HepG2 (cell line): Measurements from ENCODE around the gene DDIT4. TPM values are rescaled to one million over a fixed set of nuclear protein-coding genes. Genes with fewer than 3 reads are reported as not detected.

Experiments used
- ARID2 ChIP-seq: sonication (generic); formaldehyde crosslinking; IDR thresholded peaks from 2 replicates; pipeline ENCODE4 v1.8.1; 2022; ENCODE audit warnings: mild to moderate bottlenecking, missing genetic modification reagents, borderline replicate concordance
- ZFP36L1 ChIP-seq: sonication (generic); formaldehyde crosslinking; IDR thresholded peaks from 2 replicates; pipeline ENCODE4 v1.8.0; 2022; ENCODE audit warnings: mild to moderate bottlenecking, missing genetic modification reagents, moderate library complexity
- ZNF207 ChIP-seq: fragments of 450-650 bp; IDR thresholded peaks from 2 replicates; pipeline ENCODE4 v1.6.1; 2016; ENCODE audit warnings: antibody characterized with exemption, borderline replicate concordance
- ZNF788 ChIP-seq: sonication (generic); formaldehyde crosslinking; IDR thresholded peaks from 2 replicates; pipeline ENCODE4 v1.5.0; 2020; ENCODE audit warnings: mild to moderate bottlenecking, missing genetic modification reagents, borderline replicate concordance
- polyA plus RNA-seq, 8 experiments: library from polyadenylated mRNA; depleted of rRNA in 3 of 8; stranded (reverse) in 7 of 8; unstranded in 1 of 8; fragments of >200 nt; fragmentation: Illumina TruSeq in 4 of 8; extraction: Trizol in 4 of 8; gene quantifications; 2 replicates each; pipeline versions ENCODE4 v1.2.1 to v1.2.3, GENCODE V29; 2011 to 2016; ENCODE audit warnings: low read depth in 4 of 8, missing spikeins in 1 of 8, mixed read lengths in 1 of 8; ENCODE audit not compliant: insufficient read depth in 1 of 8
- total RNA-seq, 5 experiments: library from RNA; depleted of rRNA; stranded (reverse); fragments of >200 nt; fragmentation: Illumina TruSeq; extraction: Trizol; gene quantifications; 2 replicates each; pipeline ENCODE4 v1.2.3, GENCODE V29; 2016; ENCODE audit warnings: low read depth in 1 of 5
- TF ChIP-seq, protein P1 (sequence below): sonication (generic); formaldehyde crosslinking; IDR thresholded peaks from 2 replicates; pipeline ENCODE4 v1.4.0; 2020; ENCODE audit warnings: missing genetic modification reagents
- TF ChIP-seq, protein P2 (sequence below): sonication (generic); formaldehyde crosslinking; IDR thresholded peaks from 2 replicates; pipeline ENCODE4 v1.8.0; 2022; ENCODE audit warnings: missing genetic modification reagents, mild to moderate bottlenecking, moderate library complexity, borderline replicate concordance
- TF ChIP-seq, protein P3 (sequence below): IDR thresholded peaks from 2 replicates; pipeline ENCODE4 v1.6.1; 2016; ENCODE audit warnings: low read depth, control low read depth

DDIT4 gene
- total and polyA plus RNA-seq, 2 of the 13 experiments (the other 11 are each of a cell fraction or from before 2014, with no cell fraction given), result 35.6 to 40.7 TPM

DNA sequence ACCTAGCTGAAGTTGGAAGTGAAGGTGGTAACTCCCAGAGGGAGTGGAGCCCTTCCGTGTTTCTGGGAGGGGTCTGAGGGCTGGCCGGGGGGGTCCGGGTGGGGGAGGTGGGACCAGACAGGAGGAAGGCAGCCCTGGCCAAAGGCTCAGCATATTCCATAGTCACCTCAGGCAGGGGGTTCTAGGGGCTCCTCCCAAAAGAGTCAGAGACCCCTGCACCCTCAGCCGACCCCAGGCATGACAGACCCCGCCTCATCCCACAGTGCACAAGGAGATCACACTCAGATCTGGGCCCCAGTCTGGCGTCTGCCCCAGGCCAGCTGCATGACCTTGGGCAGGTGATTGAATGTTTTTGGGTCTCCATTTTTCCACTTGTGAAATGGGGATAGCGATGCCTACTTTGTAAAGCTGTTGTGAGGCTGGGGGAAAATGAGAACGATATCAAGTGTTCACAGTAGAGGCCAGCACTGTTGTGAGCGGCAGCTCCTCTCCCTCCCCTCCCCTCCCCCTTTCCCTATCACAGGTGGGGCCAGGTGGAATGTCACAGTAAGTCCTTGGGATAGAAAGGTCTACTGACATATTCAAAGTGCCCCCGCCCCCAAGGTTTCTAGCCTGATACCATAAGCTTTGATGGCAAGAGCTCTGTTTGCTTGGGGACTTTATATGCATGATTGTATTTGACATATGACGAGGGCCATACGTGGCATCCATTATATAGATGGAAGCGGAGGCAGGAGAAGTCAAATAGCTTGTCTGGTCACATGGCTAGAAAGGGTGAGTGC lies 47.7 kb downstream of the DDIT4 start (continued):
- TF ChIP-seq, protein P1, sequence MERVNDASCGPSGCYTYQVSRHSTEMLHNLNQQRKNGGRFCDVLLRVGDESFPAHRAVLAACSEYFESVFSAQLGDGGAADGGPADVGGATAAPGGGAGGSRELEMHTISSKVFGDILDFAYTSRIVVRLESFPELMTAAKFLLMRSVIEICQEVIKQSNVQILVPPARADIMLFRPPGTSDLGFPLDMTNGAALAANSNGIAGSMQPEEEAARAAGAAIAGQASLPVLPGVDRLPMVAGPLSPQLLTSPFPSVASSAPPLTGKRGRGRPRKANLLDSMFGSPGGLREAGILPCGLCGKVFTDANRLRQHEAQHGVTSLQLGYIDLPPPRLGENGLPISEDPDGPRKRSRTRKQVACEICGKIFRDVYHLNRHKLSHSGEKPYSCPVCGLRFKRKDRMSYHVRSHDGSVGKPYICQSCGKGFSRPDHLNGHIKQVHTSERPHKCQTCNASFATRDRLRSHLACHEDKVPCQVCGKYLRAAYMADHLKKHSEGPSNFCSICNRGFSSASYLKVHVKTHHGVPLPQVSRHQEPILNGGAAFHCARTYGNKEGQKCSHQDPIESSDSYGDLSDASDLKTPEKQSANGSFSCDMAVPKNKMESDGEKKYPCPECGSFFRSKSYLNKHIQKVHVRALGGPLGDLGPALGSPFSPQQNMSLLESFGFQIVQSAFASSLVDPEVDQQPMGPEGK (CRISPR knock-in tag), result peak; percentile 12; the same call in 1 of the 2 replicates
- TF ChIP-seq, protein P2, sequence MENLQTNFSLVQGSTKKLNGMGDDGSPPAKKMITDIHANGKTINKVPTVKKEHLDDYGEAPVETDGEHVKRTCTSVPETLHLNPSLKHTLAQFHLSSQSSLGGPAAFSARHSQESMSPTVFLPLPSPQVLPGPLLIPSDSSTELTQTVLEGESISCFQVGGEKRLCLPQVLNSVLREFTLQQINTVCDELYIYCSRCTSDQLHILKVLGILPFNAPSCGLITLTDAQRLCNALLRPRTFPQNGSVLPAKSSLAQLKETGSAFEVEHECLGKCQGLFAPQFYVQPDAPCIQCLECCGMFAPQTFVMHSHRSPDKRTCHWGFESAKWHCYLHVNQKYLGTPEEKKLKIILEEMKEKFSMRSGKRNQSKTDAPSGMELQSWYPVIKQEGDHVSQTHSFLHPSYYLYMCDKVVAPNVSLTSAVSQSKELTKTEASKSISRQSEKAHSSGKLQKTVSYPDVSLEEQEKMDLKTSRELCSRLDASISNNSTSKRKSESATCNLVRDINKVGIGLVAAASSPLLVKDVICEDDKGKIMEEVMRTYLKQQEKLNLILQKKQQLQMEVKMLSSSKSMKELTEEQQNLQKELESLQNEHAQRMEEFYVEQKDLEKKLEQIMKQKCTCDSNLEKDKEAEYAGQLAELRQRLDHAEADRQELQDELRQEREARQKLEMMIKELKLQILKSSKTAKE (CRISPR knock-in tag), result peak; percentile 47; the same call in 1 of the 2 replicates
- TF ChIP-seq, protein P3, sequence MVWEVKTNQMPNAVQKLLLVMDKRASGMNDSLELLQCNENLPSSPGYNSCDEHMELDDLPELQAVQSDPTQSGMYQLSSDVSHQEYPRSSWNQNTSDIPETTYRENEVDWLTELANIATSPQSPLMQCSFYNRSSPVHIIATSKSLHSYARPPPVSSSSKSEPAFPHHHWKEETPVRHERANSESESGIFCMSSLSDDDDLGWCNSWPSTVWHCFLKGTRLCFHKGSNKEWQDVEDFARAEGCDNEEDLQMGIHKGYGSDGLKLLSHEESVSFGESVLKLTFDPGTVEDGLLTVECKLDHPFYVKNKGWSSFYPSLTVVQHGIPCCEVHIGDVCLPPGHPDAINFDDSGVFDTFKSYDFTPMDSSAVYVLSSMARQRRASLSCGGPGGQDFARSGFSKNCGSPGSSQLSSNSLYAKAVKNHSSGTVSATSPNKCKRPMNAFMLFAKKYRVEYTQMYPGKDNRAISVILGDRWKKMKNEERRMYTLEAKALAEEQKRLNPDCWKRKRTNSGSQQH (CRISPR knock-in tag), result 0 out of 2 replicates have a peak, but pooled peaks have one; percentile 6
- TF ChIP-seq ARID2 (no peak), ZNF788 (no peak), ZNF207 (no peak), ZFP36L1 (0 out of 2 replicates have a peak, but pooled peaks have one; percentile 55)
